Osteoblast (primary cell): ENCODE data around the gene HPS5. TPM values are rescaled to one million over a fixed set of nuclear protein-coding genes. Genes with fewer than 3 reads are reported as not detected.

ENCODE experiments used
- DNase-seq: peaks from one replicate; pipeline ENCODE4 v3.0.0; 2011; ENCODE audit warnings: low spot score, mixed read lengths; ENCODE audit not compliant: insufficient read length; ENCODE audit errors: missing footprints
- H2AFZ ChIP-seq: 2 replicates; pipeline ENCODE4 v1.6.0; 2011; ENCODE audit warnings: mild to moderate bottlenecking, low read length
- H3K27ac ChIP-seq: 2 replicates; pipeline ENCODE4 v1.5.1; 2011; ENCODE audit warnings: mild to moderate bottlenecking, low read depth, low read length, moderate library complexity
- H3K27me3 ChIP-seq: 2 replicates; pipeline ENCODE4 v1.6.0; 2012; ENCODE audit warnings: mild to moderate bottlenecking, control low read depth, inconsistent platforms, low read length, moderate library complexity; ENCODE audit not compliant: insufficient read depth
- H3K36me3 ChIP-seq: 2 replicates; pipeline ENCODE4 v1.5.1; 2011; ENCODE audit warnings: mild to moderate bottlenecking, low read length, control low read depth, moderate library complexity; ENCODE audit not compliant: insufficient read depth
- H3K4me1 ChIP-seq: 2 replicates; pipeline ENCODE4 v1.5.1; 2011; ENCODE audit warnings: mild to moderate bottlenecking, low read length, control low read depth, moderate library complexity; ENCODE audit not compliant: insufficient read depth
- H3K4me2 ChIP-seq: 2 replicates; pipeline ENCODE4 v1.6.0; 2011; ENCODE audit warnings: mild to moderate bottlenecking, low read length; ENCODE audit not compliant: insufficient read depth
- H3K4me3 ChIP-seq: fragments of 200-600 bp; sonication (generic); 3 replicates; pipeline ENCODE4 v1.5.1; 2012; ENCODE audit warnings: mild to moderate bottlenecking, low read length, inconsistent platforms; ENCODE audit not compliant: insufficient read depth
- H3K79me2 ChIP-seq: 2 replicates; pipeline ENCODE4 v1.6.0; 2012; ENCODE audit warnings: mild to moderate bottlenecking, low read length, control low read depth, inconsistent platforms; ENCODE audit not compliant: insufficient read depth
- H3K9me3 ChIP-seq: 2 replicates; pipeline ENCODE4 v1.5.1; 2011; ENCODE audit warnings: low read depth, low read length, control low read depth
- H4K20me1 ChIP-seq: 2 replicates; pipeline ENCODE4 v1.6.0; 2012; ENCODE audit warnings: mild to moderate bottlenecking, low read length, control low read depth; ENCODE audit not compliant: insufficient read depth
- CTCF ChIP-seq: IDR thresholded peaks from 2 replicates; pipeline ENCODE4 v1.5.1; 2011; ENCODE audit warnings: mild to moderate bottlenecking, low read depth, low read length, moderate library complexity; ENCODE audit errors: extremely low read depth
- small RNA-seq: library from RNA; depleted of rRNA; stranded (forward); fragments of <200 nt; gene quantifications from one replicate; pipeline ENCODE3, GENCODE V24; 2012
- total RNA-seq: library from RNA; depleted of rRNA; stranded (reverse); fragments of >200 nt; gene quantifications from 2 replicates; pipeline ENCODE4 v1.2.3, GENCODE V29; 2012

HPS5 gene
- total RNA-seq, 1 donor = 53.9 TPM

- H3K4me2 ChIP-seq = no peak overlapping the region
- no peak overlapping the region for H2AFZ ChIP-seq
- H3K79me2 ChIP-seq = no peaks in the 10 kb centered on the region
- DNase-seq = no peak
- H3K4me3 ChIP-seq = no peak overlapping the region
- no peak overlapping the region for H3K27ac ChIP-seq
- H3K4me1 ChIP-seq = no peaks in the 10 kb centered on the region
- H3K9me3 ChIP-seq = no peaks in the 10 kb centered on the region
- H4K20me1 ChIP-seq = no peaks in the 10 kb centered on the region
- no peak for TF ChIP-seq CTCF
- H3K36me3 ChIP-seq = no peaks in the 10 kb centered on the region
- H3K27me3 ChIP-seq = peaks cover 18% of the 10 kb centered on the region
Observed at GRCh38 chr11:18233912-18234311, 88.0 kb downstream of the HPS5 start.

GRCh38 chr11:18230859-18231258 is 91.1 kb downstream of the HPS5 start:
- DNase-seq = no peak
- Histone ChIP-seq H3K4me2 (no peak overlapping the region), H3K9me3 (no peaks in the 10 kb centered on the region), H3K4me3 (no peak overlapping the region), H3K27me3 (peaks cover 4% of the 10 kb centered on the region), H3K79me2 (no peaks in the 10 kb centered on the region), H3K27ac (no peak overlapping the region), H3K36me3 (no peaks in the 10 kb centered on the region), H3K4me1 (no peaks in the 10 kb centered on the region), H2AFZ (no peak overlapping the region), H4K20me1 (no peaks in the 10 kb centered on the region)
- TF ChIP-seq CTCF = no peak

- no peak for DNase-seq
- H4K20me1 ChIP-seq = no peaks in the 10 kb centered on the region
- peaks cover 2% of the 10 kb centered on the region for H3K27me3 ChIP-seq
- no peak for TF ChIP-seq CTCF
- no peak overlapping the region for H3K27ac ChIP-seq
- H3K4me1 ChIP-seq = no peaks in the 10 kb centered on the region
- no peak overlapping the region for H2AFZ ChIP-seq
- H3K4me2 ChIP-seq = no peak overlapping the region
- no peaks in the 10 kb centered on the region for H3K79me2 ChIP-seq
- H3K9me3 ChIP-seq = no peaks in the 10 kb centered on the region
- no peak overlapping the region for H3K4me3 ChIP-seq
- no peaks in the 10 kb centered on the region for H3K36me3 ChIP-seq
Observed at GRCh38 chr11:18229501-18229900, 92.4 kb downstream of the HPS5 start.

Small RNA genes lying within 50 kb of the gene (small RNA-seq; reads per million reads assigned to genes)
- gene RNA5SP333 (not detected), gene RNA5SP334 (not detected)

Other genes starting within 250 kb of the HPS5 start
- gene SAAL1, start 216.1 kb downstream of the HPS5 start, total RNA-seq = 15.6 and 18.3 TPM in 2 replicates
- gene MRGPRX3, start 189.6 kb downstream of the HPS5 start, total RNA-seq = not detected in 2 replicates
- not detected in 2 replicates for gene MRGPRX4, start 149.3 kb downstream of the HPS5 start, total RNA-seq
- gene SAA4, start 85.3 kb downstream of the HPS5 start, total RNA-seq = not detected in 2 replicates
- gene SAA2, start 73.5 kb downstream of the HPS5 start, total RNA-seq = under 0.01 TPM in 1 of 2 replicates, not detected in the other
- not detected in 2 replicates for gene SAA1, start 55.9 kb downstream of the HPS5 start, total RNA-seq
- 123 and 134 TPM in 2 replicates for gene GTF2H1, start 427 bp upstream of the HPS5 start, total RNA-seq
- 680 and 798 TPM in 2 replicates for gene LDHA, start 72.4 kb upstream of the HPS5 start, total RNA-seq
- gene LDHC, start 90.2 kb upstream of the HPS5 start, total RNA-seq = under 0.01 TPM in 1 of 2 replicates, not detected in the other
- gene LDHAL6A, start 133.7 kb upstream of the HPS5 start, total RNA-seq = not detected in 2 replicates
- gene TSG101, start 204.8 kb upstream of the HPS5 start, total RNA-seq = 67.3 and 67.8 TPM in 2 replicates